Measurements from ENCODE around the gene PDC. TPM values are rescaled to one million over a fixed set of nuclear protein-coding genes. Genes with fewer than 3 reads are reported as not detected.

PDC gene
- polyA plus RNA-seq, 1 of the 3 experiments (the other 2 are of a cell fraction) = not detected

GRCh38 chr1:186404454-186405051 is 56.4 kb downstream of the PDC start:
- ChIA-PET POLR2A (no interaction called here), CTCF (interaction anchor here (0.7 to 3.8 kb wide), 17 partner anchors 8 to 582 kb away, joined by 3 to 24 read pairs (median 4); partner anchors contain the start of genes ODR4 and TPR)
- Histone ChIP-seq H3F3A (replicated peaks; ENCODE audit: insufficient read depth) (peaks cover 24% of the 10 kb centered on the region), H3K27ac (ENCODE audit: low read depth in 2 of 2, low read length in 1 of 2) (no peak overlapping the region), H3K36me3 (replicated peaks in 1 of 2; ENCODE audit: control insufficient read depth in 1 of 2, insufficient read depth in 2 of 2, low read length in 1 of 2) (peaks cover 49 to 63% of the 10 kb centered on the region in 2 experiments), H3K9me2 (no peaks in the 10 kb centered on the region), H3K4me3 (ENCODE audit: low read depth in 2 of 2, low read length in 1 of 2) (no peak overlapping the region; a peak in 1 of 4 replicates), H3K9me3 (no peaks in the 10 kb centered on the region), H3K9ac (no peak overlapping the region), H3K79me2 (ENCODE audit: insufficient read depth) (no peaks in the 10 kb centered on the region), H4K20me1 (ENCODE audit: insufficient read depth) (no peaks in the 10 kb centered on the region), H3K4me1 (ENCODE audit: control insufficient read depth in 1 of 2, insufficient read depth in 2 of 2, low read depth in 1 of 2, low read length in 1 of 2) (peaks cover 0 to 4% of the 10 kb centered on the region in 2 experiments; a peak in 2 of 4 replicates), H3K27me3 (ENCODE audit: insufficient read depth) (no peaks in the 10 kb centered on the region), H2AFZ (ENCODE audit: low read depth) (no peak overlapping the region), H3K4me2 (no peak overlapping the region)
- no peak for TF ChIP-seq ZBTB33 (IDR thresholded peaks at IDR 0.05; ENCODE audit: borderline replicate concordance, low read depth)
- no peak for TF ChIP-seq RFX5 (IDR thresholded peaks at IDR 0.05; ENCODE audit: low read length)
- TF ChIP-seq RCOR1 (IDR thresholded peaks at IDR 0.05; ENCODE audit: low read length) = no peak
- no peak for TF ChIP-seq YY1 (IDR thresholded peaks at IDR 0.05; ENCODE audit: low read depth)
- TF ChIP-seq USF1 (IDR thresholded peaks at IDR 0.05; ENCODE audit: borderline replicate concordance, low read depth) = no peak
- no peak for TF ChIP-seq USF2 (IDR thresholded peaks at IDR 0.05; ENCODE audit: borderline replicate concordance, low read depth, low read length)
- TF ChIP-seq REST (IDR thresholded peaks at IDR 0.05; ENCODE audit: low read depth, low read length) = no peak
- TF ChIP-seq RAD21 (IDR thresholded peaks at IDR 0.05; ENCODE audit: low read length) = peak; percentile 68
- TF ChIP-seq SMC3 (IDR thresholded peaks at IDR 0.05; ENCODE audit: low read depth, low read length) = peak; percentile 42
- TF ChIP-seq SIN3A (IDR thresholded peaks at IDR 0.05; ENCODE audit: borderline replicate concordance, low read depth, low read length) = no peak
- TF ChIP-seq NFIC (IDR thresholded peaks at IDR 0.05; ENCODE audit: borderline replicate concordance) = no peak
- TF ChIP-seq GATA2 (CRISPR knock-in tag; IDR thresholded peaks at IDR 0.05) = no peak
- no peak for TF ChIP-seq TCF12 (IDR thresholded peaks at IDR 0.05)
- TF ChIP-seq GABPA (IDR thresholded peaks at IDR 0.05; ENCODE audit: low read depth) = no peak
- TF ChIP-seq CTCF (IDR thresholded peaks at IDR 0.05) = peak; percentile 84
- no peak for TF ChIP-seq FOXM1 (IDR thresholded peaks at IDR 0.05; ENCODE audit: low read depth)
- no peak for TF ChIP-seq PBX3 (IDR thresholded peaks at IDR 0.05)
- DNase-seq = peak; percentile 32
- 52% methylated on average over 5 of the region's 5 CpGs for WGBS (ENCODE audit: low lambda C conversion rate)

Data from SK-N-SH (cell line).